Measurements from ENCODE around the gene STPG2. TPM values are rescaled to one million over a fixed set of nuclear protein-coding genes. Genes with fewer than 3 reads are reported as not detected.
"Not testable (repeated sequence)": the region's sequence is repeated elsewhere in the genome, so short reads cannot be mapped to it uniquely, and the experiment has no call there.

The STPG2 gene
- total RNA-seq, 3 donors from 2014 or later (not counting 1 experiment from before 2014, with no cell fraction given): 0.23 TPM; not detected in 2

GRCh38 chr4:97645071-97645821 is 498.0 kb downstream of the STPG2 start:
- DNase-seq (no peak), ATAC-seq (no peak)
- no peaks in the 10 kb centered on the region for H3K27me3 ChIP-seq (ENCODE audit: control insufficient read depth, insufficient read depth, low read length)
- 85% methylated on average over 2 of the region's 2 CpGs for WGBS (ENCODE audit: insufficient coverage)
- Mint-ChIP-seq H3K4me3 (no peak overlapping the region), H3K27me3 (ENCODE audit: low read depth in 2 of 2) (no peaks in the 10 kb centered on the region), H3K36me3 (no peaks in the 10 kb centered on the region), H3K27ac (no peak overlapping the region), H3K9me3 (peaks cover 6 to 9% of the 10 kb centered on the region in 2 donors), H3K4me1 (no peaks in the 10 kb centered on the region)
- H3K9me3 ChIP-seq (ENCODE audit: control insufficient read depth, insufficient read depth, low read length): no peaks in the 10 kb centered on the region
- H3K27ac ChIP-seq (ENCODE audit: low read length): no peak overlapping the region
- no peak for TF ChIP-seq CTCF (IDR thresholded peaks at IDR 0.05)
- H3K4me3 ChIP-seq (ENCODE audit: low read length): no peak overlapping the region
- no peaks in the 10 kb centered on the region for H3K36me3 ChIP-seq (ENCODE audit: control insufficient read depth, insufficient read depth, low read length)
- no peaks in the 10 kb centered on the region for H3K4me1 ChIP-seq (ENCODE audit: control insufficient read depth, insufficient read depth, low read length)
- intact Hi-C loops (cut with micrococcal nuclease): no loop called here

GRCh38 chr4:97643179-97643578 is 500.1 kb downstream of the STPG2 start:
- H3K27ac Mint-ChIP-seq: no peak overlapping the region
- ATAC-seq (no peak), DNase-seq (no peak)
- TF ChIP-seq CTCF (IDR thresholded peaks at IDR 0.05): no peak
- intact Hi-C loops (cut with micrococcal nuclease): no loop called here
- no peak overlapping the region for H3K4me3 Mint-ChIP-seq
- Histone ChIP-seq H3K4me1 (ENCODE audit: control insufficient read depth, insufficient read depth, low read length) (no peaks in the 10 kb centered on the region), H3K9me3 (ENCODE audit: control insufficient read depth, insufficient read depth, low read length) (no peaks in the 10 kb centered on the region), H3K27ac (ENCODE audit: low read length) (no peak overlapping the region), H3K27me3 (ENCODE audit: control insufficient read depth, insufficient read depth, low read length) (no peaks in the 10 kb centered on the region), H3K4me3 (ENCODE audit: low read length) (no peak overlapping the region), H3K36me3 (ENCODE audit: control insufficient read depth, insufficient read depth, low read length) (no peaks in the 10 kb centered on the region)
- no peaks in the 10 kb centered on the region for H3K4me1 Mint-ChIP-seq
- H3K9me3 Mint-ChIP-seq: peaks cover 5 to 6% of the 10 kb centered on the region in 2 donors
- no peaks in the 10 kb centered on the region for H3K36me3 Mint-ChIP-seq
- no peaks in the 10 kb centered on the region for H3K27me3 Mint-ChIP-seq (ENCODE audit: low read depth in 2 of 2)

DNA sequence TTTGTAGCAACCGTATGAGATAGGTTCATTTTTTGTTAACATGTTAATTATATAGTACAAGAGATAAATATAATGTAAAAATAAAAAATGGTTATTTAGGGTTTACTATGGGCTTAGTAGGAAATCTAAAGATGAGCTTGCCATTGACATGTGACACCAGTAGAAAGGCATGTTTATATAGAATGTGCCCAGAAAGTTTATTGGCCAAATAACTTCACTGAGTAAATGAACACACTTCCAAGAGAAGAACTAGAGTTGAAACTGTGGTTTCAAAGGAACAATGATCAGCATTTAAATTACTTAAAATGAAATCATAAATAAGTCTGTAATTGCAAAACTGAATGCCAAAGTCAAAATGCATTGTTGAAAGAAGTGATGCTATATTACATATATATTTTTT is 503.3 kb downstream of the STPG2 start:
- ATAC-seq: no peak
- WGBS (ENCODE audit: insufficient coverage): no CpG with 5 or more reads among the region's 1 CpG
- Histone ChIP-seq H3K36me3 (ENCODE audit: control insufficient read depth, insufficient read depth, low read length) (no peaks in the 10 kb centered on the region), H3K27ac (ENCODE audit: low read length) (no peak overlapping the region), H3K4me1 (ENCODE audit: control insufficient read depth, insufficient read depth, low read length) (no peaks in the 10 kb centered on the region), H3K4me3 (ENCODE audit: low read length) (no peak overlapping the region), H3K9me3 (ENCODE audit: control insufficient read depth, insufficient read depth, low read length) (no peaks in the 10 kb centered on the region), H3K27me3 (ENCODE audit: control insufficient read depth, insufficient read depth, low read length) (no peaks in the 10 kb centered on the region)
- no peaks in the 10 kb centered on the region for H3K36me3 Mint-ChIP-seq
- no peak overlapping the region for H3K4me3 Mint-ChIP-seq
- peaks cover 5% of the 10 kb centered on the region in 2 donors for H3K9me3 Mint-ChIP-seq
- H3K27ac Mint-ChIP-seq: no peak overlapping the region
- DNase-seq: no peak
- intact Hi-C loops (cut with micrococcal nuclease): no loop called here
- TF ChIP-seq CTCF (IDR thresholded peaks at IDR 0.05): no peak
- H3K4me1 Mint-ChIP-seq: no peaks in the 10 kb centered on the region
- H3K27me3 Mint-ChIP-seq (ENCODE audit: low read depth in 2 of 2): no peaks in the 10 kb centered on the region

GRCh38 chr4:97633831-97634230 is 509.4 kb downstream of the STPG2 start:
- H3K9me3 ChIP-seq (ENCODE audit: control insufficient read depth, insufficient read depth, low read length); ATAC-seq; DNase-seq; H3K36me3 Mint-ChIP-seq; H3K4me1 ChIP-seq (ENCODE audit: control insufficient read depth, insufficient read depth, low read length); H3K4me3 ChIP-seq (ENCODE audit: low read length); intact Hi-C loops (cut with micrococcal nuclease); H3K27me3 ChIP-seq (ENCODE audit: control insufficient read depth, insufficient read depth, low read length); H3K9me3 Mint-ChIP-seq; H3K4me3 Mint-ChIP-seq; H3K27me3 Mint-ChIP-seq (ENCODE audit: low read depth in 2 of 2); H3K27ac ChIP-seq (ENCODE audit: low read length); H3K4me1 Mint-ChIP-seq; H3K36me3 ChIP-seq (ENCODE audit: control insufficient read depth, insufficient read depth, low read length); H3K27ac Mint-ChIP-seq: not testable (repeated sequence)
- WGBS (ENCODE audit: insufficient coverage): 78% methylated on average over 8 of the region's 8 CpGs
